Measurements from ENCODE around the gene TASP1. TPM values are rescaled to one million over a fixed set of nuclear protein-coding genes. Genes with fewer than 3 reads are reported as not detected.
"Not testable (repeated sequence)": the region's sequence is repeated elsewhere in the genome, so short reads cannot be mapped to it uniquely, and the experiment has no call there.

Gene TASP1
- total and polyA plus RNA-seq, 7 donors = 4.8 to 13.0 (median 8.3) TPM

- intact Hi-C loops (cut with DNase I) = loop anchor here (5.0 to 10.0 kb wide), 2 partner anchors 38 to 150 kb away; no protein-coding TSS in a partner anchor
- H3K27me3 ChIP-seq = no peaks in the 10 kb centered on the region
- WGBS, 2 donors = 78 to 92% methylated on average over 1 of the region's 1 CpG
- H3K4me1 ChIP-seq = peaks cover 0 to 41% (median 27%) of the 10 kb centered on the region in 4 donors
- no peak overlapping the region for H3K4me3 ChIP-seq
- DNase-seq = no peak
- TF ChIP-seq POLR2AphosphoS5 (IDR thresholded peaks at IDR 0.05) = no peak
- no peak for TF ChIP-seq EP300 (IDR thresholded peaks at IDR 0.05)
- TF ChIP-seq POLR2A (IDR thresholded peaks at IDR 0.05) = no peak
- no peak for TF ChIP-seq CTCF (IDR thresholded peaks at IDR 0.05)
- H3K36me3 ChIP-seq = no peaks in the 10 kb centered on the region
- no peaks in the 10 kb centered on the region for H3K9me3 ChIP-seq
- no peak overlapping the region for H3K27ac ChIP-seq
These were observed 243.5 kb downstream of the TASP1 start for GRCh38 chr20:13395232-13395631.

- Histone ChIP-seq H3K9me3 (no peaks in the 10 kb centered on the region), H3K4me3 (no peak overlapping the region), H3K36me3 (peaks cover 0 to 5% (median 0%) of the 10 kb centered on the region in 4 donors), H3K4me1 (peaks cover 0 to 37% (median 22%) of the 10 kb centered on the region in 4 donors), H3K27ac (no peak overlapping the region), H3K27me3 (no peaks in the 10 kb centered on the region)
- 96 to 98% methylated on average over 5 of the region's 5 CpGs for WGBS, 2 donors
- TF ChIP-seq EP300 (IDR thresholded peaks at IDR 0.05) = no peak
- no peak for TF ChIP-seq CTCF (IDR thresholded peaks at IDR 0.05)
- no peak for TF ChIP-seq POLR2A (IDR thresholded peaks at IDR 0.05)
- no peak for TF ChIP-seq POLR2AphosphoS5 (IDR thresholded peaks at IDR 0.05)
- intact Hi-C loops (cut with DNase I) = loop anchor here (10.0 kb wide), 1 partner anchor 152 kb away; no protein-coding TSS in a partner anchor
- no peak for DNase-seq
These were observed 246.3 kb downstream of the TASP1 start for GRCh38 chr20:13392391-13392790.

GRCh38 chr20:13389115-13389514 lies 249.6 kb downstream of the TASP1 start:
- H3K36me3 ChIP-seq = peaks cover 0 to 6% (median 0%) of the 10 kb centered on the region in 4 donors
- intact Hi-C loops (cut with DNase I) = no loop called here

GRCh38 chr20:13384132-13384531 lies 254.6 kb downstream of the TASP1 start:
- DNase-seq = no peak
- Histone ChIP-seq H3K36me3 (peaks cover 0 to 6% (median 0%) of the 10 kb centered on the region in 4 donors), H3K9me3 (peaks cover 0 to 3% (median 0%) of the 10 kb centered on the region in 4 donors), H3K27me3 (no peaks in the 10 kb centered on the region), H3K27ac (no peak overlapping the region), H3K4me3 (no peak overlapping the region), H3K4me1 (peaks cover 0 to 10% (median 3%) of the 10 kb centered on the region in 4 donors)
- intact Hi-C loops (cut with DNase I) = no loop called here
- 93 to 97% methylated on average over 2 of the region's 2 CpGs for WGBS, 2 donors
- no peak for TF ChIP-seq POLR2AphosphoS5 (IDR thresholded peaks at IDR 0.05)
- TF ChIP-seq EP300 (IDR thresholded peaks at IDR 0.05) = no peak
- no peak for TF ChIP-seq POLR2A (IDR thresholded peaks at IDR 0.05)
- TF ChIP-seq CTCF (IDR thresholded peaks at IDR 0.05) = no peak

More at GRCh38 chr20:13389115-13389514, 249.6 kb downstream of the TASP1 start:
- DNase-seq = no peak
- no peak overlapping the region for H3K4me3 ChIP-seq
- no peaks in the 10 kb centered on the region for H3K27me3 ChIP-seq
- no peaks in the 10 kb centered on the region for H3K9me3 ChIP-seq
- WGBS, 2 donors = 90 to 96% methylated on average over 3 of the region's 3 CpGs
- peaks cover 0 to 16% (median 5%) of the 10 kb centered on the region in 4 donors for H3K4me1 ChIP-seq
- TF ChIP-seq EP300 (IDR thresholded peaks at IDR 0.05) (peak in 1 of 4 donors; percentile 57), POLR2A (IDR thresholded peaks at IDR 0.05) (no peak), POLR2AphosphoS5 (IDR thresholded peaks at IDR 0.05) (peak in 1 of 4 donors; percentile 59), CTCF (IDR thresholded peaks at IDR 0.05) (no peak)
- no peak overlapping the region for H3K27ac ChIP-seq

GRCh38 chr20:13382786-13383185 lies 255.9 kb downstream of the TASP1 start:
- no peak overlapping the region for H3K4me3 ChIP-seq
- no peaks in the 10 kb centered on the region for H3K27me3 ChIP-seq
- 86 to 93% methylated on average over 3 of the region's 3 CpGs for WGBS, 2 donors
- no peaks in the 10 kb centered on the region for H3K4me1 ChIP-seq
- intact Hi-C loops (cut with DNase I) = no loop called here
- H3K27ac ChIP-seq = no peak overlapping the region
- peaks cover 0 to 4% (median 0%) of the 10 kb centered on the region in 4 donors for H3K36me3 ChIP-seq
- no peak for DNase-seq
- H3K9me3 ChIP-seq = peaks cover 0 to 5% (median 2%) of the 10 kb centered on the region in 4 donors
- TF ChIP-seq EP300 (IDR thresholded peaks at IDR 0.05) = no peak

GRCh38 chr20:13380497-13381229 lies 258.1 kb downstream of the TASP1 start:
- intact Hi-C loops (cut with DNase I); H3K27ac ChIP-seq; H3K4me1 ChIP-seq; H3K9me3 ChIP-seq; H3K4me3 ChIP-seq; H3K27me3 ChIP-seq; H3K36me3 ChIP-seq; DNase-seq: not testable (repeated sequence)
- 92% methylated on average over 11 of the region's 11 CpGs for WGBS, 2 donors
